ENCODE measurements around the gene TMEM89. TPM values are rescaled to one million over a fixed set of nuclear protein-coding genes. Genes with fewer than 3 reads are reported as not detected.
A peak's percentile ranks its signal among the peaks of the same experiment; 100 is the strongest.

TMEM89 gene
- total RNA-seq, 3 donors from 2014 or later, result not detected

DNA sequence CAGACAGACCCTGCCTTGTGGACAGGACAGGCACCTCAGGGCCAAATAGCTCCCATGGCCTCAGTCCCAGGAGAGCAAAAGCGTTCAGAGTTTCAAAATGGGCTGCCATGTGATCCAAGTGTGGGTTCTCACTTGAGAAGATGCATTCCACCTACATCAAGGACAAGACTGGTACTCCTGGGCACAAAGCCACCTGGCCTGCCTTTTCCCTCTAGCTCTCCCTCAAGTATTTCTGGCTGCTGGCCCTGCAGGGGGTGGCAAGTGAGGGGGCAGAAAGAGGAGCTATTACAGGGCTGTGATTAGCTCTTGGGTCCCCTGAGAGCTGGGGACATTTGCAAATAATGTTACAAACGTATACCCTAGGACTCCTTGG is 20.0 kb downstream of the TMEM89 start:
- TF ChIP-seq, protein P1, sequence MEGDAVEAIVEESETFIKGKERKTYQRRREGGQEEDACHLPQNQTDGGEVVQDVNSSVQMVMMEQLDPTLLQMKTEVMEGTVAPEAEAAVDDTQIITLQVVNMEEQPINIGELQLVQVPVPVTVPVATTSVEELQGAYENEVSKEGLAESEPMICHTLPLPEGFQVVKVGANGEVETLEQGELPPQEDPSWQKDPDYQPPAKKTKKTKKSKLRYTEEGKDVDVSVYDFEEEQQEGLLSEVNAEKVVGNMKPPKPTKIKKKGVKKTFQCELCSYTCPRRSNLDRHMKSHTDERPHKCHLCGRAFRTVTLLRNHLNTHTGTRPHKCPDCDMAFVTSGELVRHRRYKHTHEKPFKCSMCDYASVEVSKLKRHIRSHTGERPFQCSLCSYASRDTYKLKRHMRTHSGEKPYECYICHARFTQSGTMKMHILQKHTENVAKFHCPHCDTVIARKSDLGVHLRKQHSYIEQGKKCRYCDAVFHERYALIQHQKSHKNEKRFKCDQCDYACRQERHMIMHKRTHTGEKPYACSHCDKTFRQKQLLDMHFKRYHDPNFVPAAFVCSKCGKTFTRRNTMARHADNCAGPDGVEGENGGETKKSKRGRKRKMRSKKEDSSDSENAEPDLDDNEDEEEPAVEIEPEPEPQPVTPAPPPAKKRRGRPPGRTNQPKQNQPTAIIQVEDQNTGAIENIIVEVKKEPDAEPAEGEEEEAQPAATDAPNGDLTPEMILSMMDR (IDR thresholded peaks at IDR 0.05), result no peak
- TF ChIP-seq POLR2AphosphoS5 (IDR thresholded peaks at IDR 0.05) (no peak), POLR2A (IDR thresholded peaks at IDR 0.05) (no peak)
- Histone ChIP-seq H3K9me3 (no peaks in the 10 kb centered on the region), H3K4me1 (peaks cover 10 to 14% of the 10 kb centered on the region in 2 donors), H3K4me3 (no peak overlapping the region), H3K27ac (peak overlapping the region in 1 of 2 donors; percentile 91), H3K27me3 (no peaks in the 10 kb centered on the region), H3K36me3 (peaks cover 24% of the 10 kb centered on the region)
- DNase-seq (ENCODE audit: low spot score in 2 of 2), result peak in 1 of 2 donors; percentile 75
- intact Hi-C loops (cut with DNase I; ENCODE audit: low total_unique reads), result no loop called here

DNA sequence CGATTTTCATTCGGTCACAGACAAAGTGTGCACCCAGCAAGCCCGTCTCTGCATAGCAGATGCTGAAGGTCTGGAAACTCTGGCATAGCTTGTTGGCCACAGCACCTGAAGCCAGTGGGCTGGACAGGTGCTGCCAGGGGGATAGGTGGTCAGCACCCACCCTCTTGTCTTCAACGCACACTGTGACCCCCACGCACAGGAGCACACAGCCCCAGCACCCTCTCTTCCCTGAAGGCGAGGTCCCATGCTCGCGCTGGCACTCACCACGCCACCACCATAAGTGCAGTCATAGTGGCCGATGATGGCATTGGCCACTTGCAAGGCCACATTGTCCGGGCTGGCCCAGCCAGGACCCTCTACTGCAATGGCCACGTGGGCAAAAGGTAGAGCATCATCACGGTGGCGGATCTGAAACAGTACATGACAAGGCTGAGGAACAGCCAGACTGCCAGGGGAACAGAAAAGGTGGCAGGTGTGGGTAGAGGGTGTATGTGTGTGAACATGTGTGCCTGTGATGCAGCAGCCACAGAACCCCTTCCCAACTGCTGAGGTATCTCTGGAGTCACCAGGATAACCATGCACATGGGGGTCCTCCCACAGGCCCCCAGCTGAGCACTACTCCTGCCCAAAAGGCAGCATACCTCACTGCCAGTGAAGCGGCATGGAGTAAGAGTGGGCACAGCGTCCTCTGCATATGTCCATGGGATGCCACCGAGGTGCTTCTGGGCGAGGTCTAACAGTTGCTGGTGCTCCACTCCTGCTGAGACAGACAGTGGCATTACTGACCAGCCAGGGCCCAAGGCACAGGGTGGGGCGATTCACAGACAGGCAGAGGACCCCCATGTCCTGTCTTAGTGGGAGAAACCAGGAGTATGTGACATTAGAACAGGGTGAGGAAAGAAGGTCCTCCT is 20.6 kb downstream of the TMEM89 start:
- no peaks in the 10 kb centered on the region for H3K9me3 ChIP-seq
- H3K27ac ChIP-seq, result peak overlapping the region; percentile 91 to 94
- intact Hi-C loops (cut with DNase I; ENCODE audit: low total_unique reads), result no loop called here
- DNase-seq (ENCODE audit: low spot score in 2 of 2), result no peak
- H3K4me3 ChIP-seq, result no peak overlapping the region
- peaks cover 10 to 14% of the 10 kb centered on the region in 2 donors for H3K4me1 ChIP-seq
- peaks cover 24% of the 10 kb centered on the region for H3K36me3 ChIP-seq
- TF ChIP-seq, protein P1 (IDR thresholded peaks at IDR 0.05), result no peak
- TF ChIP-seq POLR2AphosphoS5 (IDR thresholded peaks at IDR 0.05), result no peak
- TF ChIP-seq POLR2A (IDR thresholded peaks at IDR 0.05), result no peak
- H3K27me3 ChIP-seq, result no peaks in the 10 kb centered on the region

DNA sequence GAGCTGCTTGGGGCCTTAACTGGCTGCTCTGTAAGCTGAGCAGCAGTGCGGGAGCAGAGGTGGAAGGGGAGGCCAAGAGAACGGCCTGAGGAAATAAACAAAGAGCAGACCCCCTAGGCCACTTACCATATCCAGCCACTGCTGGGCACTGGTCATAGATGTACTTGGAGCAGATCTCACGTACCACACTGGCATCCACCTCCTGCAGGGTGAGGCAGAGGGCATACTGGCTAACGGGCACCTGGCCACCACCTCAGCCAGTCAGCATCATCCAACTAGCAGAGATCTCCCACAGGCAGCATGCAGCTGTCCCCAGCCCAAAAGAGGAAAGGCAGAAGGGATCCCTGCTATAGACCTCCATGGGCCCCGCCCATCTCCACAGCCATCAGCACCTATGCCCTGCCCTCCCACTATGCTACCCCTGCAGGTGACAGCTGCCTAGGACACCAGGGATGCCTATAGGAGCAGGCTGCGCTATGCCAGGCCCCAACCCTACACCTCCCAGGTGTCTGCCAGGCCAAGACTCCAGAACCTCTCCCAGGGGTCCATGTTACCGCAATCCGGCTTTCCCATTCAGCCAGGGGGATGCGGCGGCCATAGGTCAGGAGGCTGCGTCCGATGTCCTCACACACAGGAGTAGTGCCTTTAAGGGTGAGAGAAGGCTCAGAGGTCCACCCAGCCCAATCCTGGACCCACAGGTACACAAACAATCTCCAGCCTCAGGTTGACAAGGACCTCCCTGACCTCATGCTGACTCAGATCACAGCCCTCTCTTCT is 21.9 kb downstream of the TMEM89 start:
- peak overlapping the region; percentile 91 to 94 for H3K27ac ChIP-seq
- H3K4me3 ChIP-seq, result peak overlapping the region in 1 of 3 donors; percentile 41
- no peak for DNase-seq (ENCODE audit: low spot score in 2 of 2)
- TF ChIP-seq POLR2AphosphoS5 (IDR thresholded peaks at IDR 0.05) (no peak), POLR2A (IDR thresholded peaks at IDR 0.05) (no peak)
- TF ChIP-seq, protein P1 (IDR thresholded peaks at IDR 0.05), result no peak
- no peaks in the 10 kb centered on the region for H3K9me3 ChIP-seq
- intact Hi-C loops (cut with DNase I; ENCODE audit: low total_unique reads), result no loop called here
- peaks cover 24% of the 10 kb centered on the region for H3K36me3 ChIP-seq
- H3K27me3 ChIP-seq, result no peaks in the 10 kb centered on the region
- H3K4me1 ChIP-seq, result peaks cover 14 to 15% of the 10 kb centered on the region in 2 donors

DNA sequence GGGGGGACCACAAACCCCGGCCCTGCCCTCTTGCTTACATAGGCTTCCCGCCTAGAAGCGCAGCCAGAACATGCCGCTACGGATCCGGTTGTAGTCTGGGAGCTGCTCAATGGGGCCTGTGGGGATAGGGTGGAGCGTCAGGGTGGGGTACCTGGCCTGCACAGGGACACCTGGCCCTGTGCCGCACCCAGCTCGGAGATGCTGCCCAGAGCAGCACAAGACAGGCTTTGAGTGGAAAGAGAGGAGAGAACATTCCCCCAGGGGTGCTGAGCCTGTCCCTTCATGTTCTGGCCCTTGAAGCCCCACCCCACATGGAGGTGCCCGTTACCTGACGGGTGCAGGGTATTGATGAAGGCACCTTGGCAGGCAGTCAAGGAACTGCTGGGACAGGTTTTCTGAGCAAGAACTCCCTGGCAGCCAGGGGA is 22.5 kb downstream of the TMEM89 start:
- intact Hi-C loops (cut with DNase I; ENCODE audit: low total_unique reads), result no loop called here
- DNase-seq (ENCODE audit: low spot score in 2 of 2), result peak; percentile 77 to 98
- TF ChIP-seq POLR2AphosphoS5 (IDR thresholded peaks at IDR 0.05), result peak in 1 of 3 donors; percentile 35
- TF ChIP-seq, protein P1 (IDR thresholded peaks at IDR 0.05), result no peak
- TF ChIP-seq POLR2A (IDR thresholded peaks at IDR 0.05), result no peak
- peak overlapping the region in 1 of 3 donors; percentile 41 for H3K4me3 ChIP-seq
- H3K27ac ChIP-seq, result peak overlapping the region; percentile 91 to 94
- H3K9me3 ChIP-seq, result no peaks in the 10 kb centered on the region
- H3K36me3 ChIP-seq, result peaks cover 24% of the 10 kb centered on the region
- H3K27me3 ChIP-seq, result peaks cover 0 to 2% of the 10 kb centered on the region in 2 donors
- peaks cover 14 to 15% of the 10 kb centered on the region in 2 donors for H3K4me1 ChIP-seq
